HG03558 (cell line): ENCODE results near the gene CHCHD1.
"Not testable (repeated sequence)": the region's sequence is repeated elsewhere in the genome, so short reads cannot be mapped to it uniquely, and the experiment has no call there.

ENCODE experiments used
- ATAC-seq: cut with Tn5 transposase; IDR thresholded peaks from one replicate; pipeline ENCODE4 v1.9.1; 2021; ENCODE audit warnings: moderate number of reproducible peaks; ENCODE audit not compliant: unreplicated experiment; ENCODE audit errors: extremely low read depth

Gene CHCHD1

GRCh38 chr10:73829090-73829489, 47.2 kb downstream of the CHCHD1 start:
- ATAC-seq: not testable (repeated sequence)
